GM19467 (cell line): ENCODE results near the gene RNF182.
"Not testable (repeated sequence)": the region's sequence is repeated elsewhere in the genome, so short reads cannot be mapped to it uniquely, and the experiment has no call there.

ENCODE experiments used
- ATAC-seq: cut with Tn5 transposase; IDR thresholded peaks from one replicate; pipeline ENCODE4 v1.9.1; 2021; ENCODE audit warnings: mild to moderate bottlenecking, moderate library complexity; ENCODE audit not compliant: unreplicated experiment

Gene RNF182

DNA sequence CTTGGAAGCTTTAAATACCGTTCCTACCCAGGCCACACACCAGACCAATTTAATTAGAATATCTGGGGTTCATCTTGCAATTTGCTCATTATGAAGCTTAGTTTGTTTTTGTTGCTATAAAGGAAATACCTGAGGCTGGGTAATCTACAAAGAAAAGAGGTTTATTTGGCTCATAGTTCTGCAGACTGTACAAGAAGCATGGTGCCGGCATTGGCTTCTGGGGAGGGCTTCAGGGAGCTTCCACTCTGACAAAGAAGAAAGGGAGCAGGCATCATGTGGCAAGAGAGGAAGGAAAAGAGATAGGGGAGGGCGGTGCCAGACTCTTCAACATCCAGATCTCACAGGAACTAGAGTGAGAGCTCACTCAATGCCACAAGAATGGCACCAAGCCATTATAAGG, 73.6 kb downstream of the RNF182 start:
- no peak for ATAC-seq

DNA sequence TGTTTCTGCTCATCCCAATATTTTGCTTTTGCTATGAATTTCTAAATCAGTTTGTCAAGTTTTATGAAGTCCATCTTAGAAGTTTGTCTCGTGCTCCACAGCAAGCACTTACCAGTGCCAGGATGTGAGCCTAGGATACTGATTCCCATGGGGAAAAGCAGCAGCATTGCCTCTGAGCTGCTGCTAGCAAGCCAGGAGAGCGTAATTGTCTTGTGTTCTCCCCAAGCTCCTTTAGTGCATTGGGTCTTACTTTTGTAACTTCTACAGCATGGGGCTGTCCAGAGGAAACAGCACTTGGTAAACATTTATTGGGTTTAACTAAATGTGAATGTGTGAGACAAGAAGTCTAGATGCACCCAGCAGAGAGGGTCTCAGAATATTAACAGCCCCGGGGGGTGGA, 76.1 kb downstream of the RNF182 start:
- no peak for ATAC-seq

DNA sequence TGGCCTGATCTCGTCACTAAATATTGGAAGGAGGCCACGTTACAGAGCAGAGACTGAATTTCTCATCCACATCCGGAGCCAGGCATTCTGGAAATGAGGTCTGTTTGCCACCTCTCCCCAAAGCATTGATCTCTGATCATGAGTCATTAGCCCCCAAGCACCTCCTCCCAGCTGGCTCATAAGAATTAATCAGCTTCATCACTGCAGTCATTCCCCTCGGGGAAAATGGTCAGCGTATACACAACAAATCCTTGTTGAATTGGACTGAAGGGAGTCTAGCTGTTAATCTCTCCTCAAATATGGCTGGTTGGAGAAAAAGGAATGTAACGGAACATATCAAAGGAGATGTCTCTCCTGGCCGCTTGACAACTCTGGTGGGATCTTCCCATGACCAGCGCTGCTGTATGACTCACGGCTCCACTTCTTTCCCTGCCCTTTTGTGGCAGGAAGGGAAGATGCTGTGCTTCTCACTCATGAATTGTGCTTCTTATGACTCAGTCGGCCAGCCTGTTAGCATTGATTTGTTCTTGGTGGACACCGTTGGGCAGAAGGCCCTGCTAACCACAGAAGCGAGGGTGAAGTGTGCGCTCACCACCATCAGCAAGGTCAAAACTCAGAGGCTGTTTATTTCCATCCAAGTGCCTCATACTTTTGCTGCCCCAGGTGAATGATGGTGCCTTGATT, 76.7 kb downstream of the RNF182 start:
- ATAC-seq, result no peak

DNA sequence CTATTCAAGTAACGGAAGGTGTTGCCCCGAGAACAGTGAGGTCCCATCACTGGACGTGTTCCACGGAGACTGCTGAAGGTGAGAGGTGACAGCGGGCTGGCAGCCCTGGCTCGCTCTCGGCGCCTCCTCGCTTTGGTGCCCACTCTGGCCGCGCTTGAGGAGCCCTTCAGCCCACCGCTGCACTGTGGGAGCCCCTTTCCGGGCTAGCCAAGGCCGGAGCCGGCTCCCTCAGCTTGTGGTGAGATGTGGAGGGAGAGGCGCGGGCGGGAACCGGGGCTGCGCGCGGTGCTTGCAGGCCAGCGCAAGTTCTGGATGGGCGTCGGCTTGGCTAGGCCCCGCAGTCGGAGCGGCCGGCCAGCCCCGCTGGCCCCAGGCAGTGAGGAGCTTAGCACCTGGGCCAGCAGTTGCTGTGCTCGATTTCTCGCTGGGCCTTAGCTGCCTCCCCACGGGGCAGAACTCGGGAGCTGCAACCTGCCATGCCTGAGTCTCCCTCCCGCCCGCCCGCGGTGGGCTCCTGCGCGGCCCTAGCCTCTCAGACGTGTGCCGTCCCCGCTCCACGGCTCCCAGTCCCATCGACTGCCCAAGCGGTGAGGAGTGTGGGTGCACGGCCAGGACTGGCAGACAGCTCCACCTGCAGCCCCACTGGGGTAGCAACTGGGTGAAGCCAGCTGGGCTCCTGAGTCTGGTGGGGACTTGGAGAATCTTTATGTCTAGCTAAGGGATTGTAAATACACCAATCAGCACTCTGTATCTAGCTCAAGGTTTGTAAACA, 77.6 kb downstream of the RNF182 start:
- no peak for ATAC-seq

DNA sequence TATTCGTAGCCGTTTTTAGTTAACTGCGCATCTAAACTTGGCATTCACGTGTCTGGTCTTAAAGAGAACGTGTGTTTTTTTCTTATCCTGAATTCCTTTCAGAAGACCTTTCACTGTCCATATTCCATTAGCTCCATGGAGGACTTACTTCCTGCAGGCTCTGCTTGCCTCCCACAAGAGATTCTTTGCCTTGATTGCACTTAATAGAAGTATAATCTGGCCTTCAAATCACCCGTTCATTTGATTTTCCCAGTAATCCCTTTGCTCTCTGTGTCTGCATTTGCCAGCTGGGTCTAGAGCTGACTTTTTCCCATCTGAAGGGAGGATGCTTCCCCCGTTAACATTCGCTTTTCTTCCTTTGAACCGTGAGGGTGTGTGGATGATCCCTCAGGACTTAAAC, 79.5 kb downstream of the RNF182 start:
- no peak for ATAC-seq

DNA sequence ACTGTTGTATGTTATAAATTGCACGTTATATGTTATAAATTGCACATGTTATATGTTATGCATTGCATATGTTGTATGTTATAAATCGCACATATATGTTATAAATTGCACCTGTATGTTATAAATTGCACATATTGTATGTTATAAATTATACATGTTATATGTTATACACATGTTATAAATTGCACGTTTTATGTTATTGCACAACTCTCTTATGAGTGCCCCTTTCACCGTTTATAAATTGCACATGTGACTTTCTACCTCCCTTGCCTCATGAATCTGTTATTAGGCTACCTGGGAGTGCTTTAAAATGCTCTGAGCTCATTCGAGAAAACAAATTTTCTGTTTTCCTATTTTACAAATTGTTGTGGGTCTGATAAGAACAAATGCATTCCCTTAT, 84.1 kb downstream of the RNF182 start:
- no peak for ATAC-seq

DNA sequence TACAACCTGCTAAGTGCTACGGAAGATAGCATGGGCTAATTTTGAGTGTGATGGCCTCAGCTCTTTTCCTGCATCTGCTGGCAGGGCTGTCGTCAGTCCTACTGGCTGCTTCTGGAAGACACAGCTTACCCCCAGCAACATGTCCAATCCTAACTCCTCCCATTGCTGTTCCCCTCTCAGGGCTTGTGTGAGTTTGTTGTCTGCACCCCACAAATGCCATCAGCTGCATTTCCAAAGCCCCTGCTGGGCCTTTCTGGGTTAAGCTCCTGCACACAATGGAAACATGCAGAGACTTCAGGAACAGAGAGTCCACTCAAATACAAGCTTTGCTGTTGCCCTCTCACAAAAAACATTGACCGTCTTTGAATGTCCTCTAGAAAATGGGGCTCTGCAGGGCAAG, 84.7 kb downstream of the RNF182 start:
- ATAC-seq, result no peak

DNA sequence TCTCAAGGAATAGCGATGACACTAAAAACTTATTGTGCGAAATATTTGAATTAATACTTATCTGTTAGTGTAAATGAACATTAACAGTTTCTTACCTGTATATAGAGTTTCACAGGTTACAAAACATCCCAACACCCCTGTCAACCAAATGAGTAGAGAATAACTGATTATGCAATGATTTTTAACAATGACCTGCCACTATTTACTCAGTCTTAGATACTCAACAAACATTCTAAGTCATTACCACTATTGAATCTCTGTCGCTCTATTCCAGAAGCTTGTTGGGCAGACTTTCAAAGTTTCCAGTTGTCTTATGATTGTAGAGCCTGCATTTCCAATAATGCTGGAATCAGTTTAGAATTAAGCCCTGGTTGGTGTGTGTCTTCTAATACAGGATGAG, 85.5 kb downstream of the RNF182 start:
- ATAC-seq, result no peak

DNA sequence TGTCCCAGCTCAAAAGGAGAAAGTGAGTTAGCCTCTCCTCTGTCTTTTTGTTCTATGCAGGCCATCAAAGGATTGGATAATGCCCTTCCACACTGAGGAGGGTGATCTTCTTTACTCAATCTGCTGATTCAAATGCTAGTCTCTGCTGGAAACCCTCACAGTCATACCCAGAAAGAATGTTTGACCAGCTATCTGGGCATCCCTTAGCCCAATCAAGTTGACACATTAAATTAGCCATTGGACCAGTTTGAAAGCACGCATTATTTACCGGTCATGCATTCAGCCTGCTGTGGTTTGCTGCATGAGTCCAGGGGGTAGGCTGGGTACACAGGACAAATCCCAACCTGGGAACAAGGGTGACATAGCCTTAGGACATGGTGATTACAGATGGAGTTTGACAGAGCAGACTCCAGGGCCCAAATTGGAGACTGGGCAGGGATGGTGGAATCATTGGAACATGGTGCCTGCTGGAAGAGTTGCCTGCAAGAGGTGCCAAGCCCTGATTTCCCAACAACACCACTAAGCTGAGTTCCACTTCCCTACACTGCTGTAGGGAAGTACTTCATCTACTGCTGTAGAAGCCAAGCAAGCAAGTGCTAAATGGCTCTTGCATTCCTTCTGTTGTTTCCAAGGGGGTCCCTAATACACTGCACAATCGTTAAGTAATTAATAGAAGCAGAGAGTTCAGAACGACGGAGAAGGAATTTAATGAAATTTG, 87.7 kb downstream of the RNF182 start:
- ATAC-seq, result no peak

DNA sequence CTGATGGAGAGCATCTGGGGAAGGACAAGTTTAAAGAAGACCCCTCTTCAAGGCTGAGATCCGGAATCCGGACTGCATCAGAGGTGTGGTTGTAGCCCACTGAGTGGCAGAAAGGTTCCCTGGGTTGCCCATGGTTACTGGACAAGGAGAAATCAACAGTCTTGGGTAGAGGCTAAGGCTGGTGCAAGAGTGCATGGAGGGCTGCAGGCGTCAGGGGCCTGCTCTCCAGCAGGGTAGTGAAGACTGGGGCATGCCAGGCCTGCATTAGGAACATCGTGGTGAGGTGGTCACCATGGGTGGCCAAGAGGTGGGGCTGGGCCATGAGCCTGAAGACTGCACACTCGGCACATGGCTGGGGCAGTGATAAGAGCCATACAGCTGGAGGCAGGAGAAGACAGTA, 91.2 kb downstream of the RNF182 start:
- ATAC-seq, result no peak

DNA sequence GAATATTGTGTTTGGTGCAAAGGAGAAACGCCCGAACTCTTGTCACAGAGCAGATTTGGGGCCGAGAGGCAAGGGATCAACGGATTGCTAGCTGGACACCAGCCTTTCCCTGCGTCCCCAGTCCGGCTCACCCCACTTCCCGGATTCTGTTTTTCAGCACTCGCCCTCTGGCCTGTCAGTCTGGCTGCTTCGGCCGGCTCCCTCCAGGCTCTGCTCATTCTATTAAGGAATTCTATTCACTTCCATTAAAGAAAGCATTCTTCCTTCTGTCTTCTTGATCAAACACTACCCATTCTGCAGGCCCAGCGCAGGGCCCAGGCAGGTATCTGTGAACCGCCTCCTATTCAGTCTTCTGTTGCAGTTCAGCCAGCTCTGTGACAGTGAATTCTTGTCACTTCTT, 91.7 kb downstream of the RNF182 start:
- no peak for ATAC-seq

DNA sequence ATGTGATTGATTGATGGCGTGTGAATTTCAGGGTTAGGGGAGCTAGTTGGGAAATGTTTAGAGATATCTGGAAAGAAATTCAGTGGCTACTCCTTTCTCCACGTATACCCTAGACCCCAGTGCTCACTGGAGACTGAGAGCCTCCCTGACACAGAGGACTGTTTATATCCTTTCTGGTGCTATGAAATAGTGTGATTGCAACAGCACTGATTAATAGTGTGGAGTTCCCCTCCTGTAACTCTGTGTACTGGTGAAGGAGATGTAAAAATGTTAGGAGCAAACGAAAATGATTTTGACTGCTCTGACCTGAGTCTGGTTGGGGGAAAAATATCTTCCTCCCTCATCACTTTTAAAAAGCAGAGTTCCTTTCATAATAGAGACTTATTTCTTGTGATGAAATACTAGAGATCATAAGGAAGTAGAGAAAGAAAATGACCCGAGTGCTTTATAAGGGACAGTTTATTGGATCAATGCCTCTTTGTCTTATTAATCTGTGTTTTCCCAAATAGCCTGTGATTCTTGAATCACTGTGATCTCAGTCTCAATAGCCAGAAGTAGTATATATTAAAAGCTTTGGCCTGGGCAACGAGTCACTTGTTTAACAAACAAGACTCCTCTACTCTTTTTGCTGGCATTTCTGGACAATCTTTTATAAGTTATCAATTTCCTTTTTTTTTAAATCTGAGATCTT, 92.3 kb downstream of the RNF182 start:
- ATAC-seq, result no peak

DNA sequence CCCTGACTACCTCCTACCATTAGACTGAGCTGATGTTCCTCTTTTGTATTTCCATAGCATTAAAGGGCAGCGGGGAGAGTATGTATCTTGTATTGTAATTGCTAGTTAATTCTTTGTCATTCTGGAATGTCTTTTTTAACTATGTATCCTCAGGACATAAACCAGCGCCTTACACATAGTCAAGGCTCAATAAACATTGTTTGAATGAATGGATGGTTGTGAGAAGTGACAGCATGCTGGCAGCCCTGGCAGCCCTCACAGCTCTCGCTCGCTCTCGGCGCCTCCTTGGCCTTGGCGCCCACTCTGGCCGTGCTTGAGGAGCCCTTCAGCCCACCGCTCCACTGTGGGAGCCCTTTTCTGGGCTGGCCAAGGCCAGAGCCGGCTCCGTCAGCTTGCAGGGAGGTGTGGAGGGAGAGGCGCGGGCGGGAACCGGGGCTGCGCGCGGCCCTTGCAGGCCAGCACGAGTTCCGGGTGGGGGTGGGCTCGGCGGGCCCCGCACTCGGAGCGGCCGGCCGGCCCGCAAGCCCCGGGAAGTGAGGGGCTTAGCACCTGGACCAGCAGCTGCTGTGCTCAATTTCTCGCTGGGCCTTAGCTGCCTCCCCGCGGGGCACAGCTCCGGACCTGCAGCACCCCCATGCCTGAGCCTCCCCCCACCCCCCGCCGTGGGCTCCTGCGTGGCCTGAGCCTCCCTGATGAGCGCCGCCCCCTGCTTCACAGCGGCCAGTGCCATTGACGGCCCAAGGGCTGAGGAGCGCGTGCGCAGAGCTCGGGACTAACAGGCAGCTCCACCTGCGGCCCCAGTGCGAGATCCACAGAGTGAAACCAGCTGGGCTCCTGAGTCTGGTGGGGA, 93.1 kb downstream of the RNF182 start:
- no peak for ATAC-seq

DNA sequence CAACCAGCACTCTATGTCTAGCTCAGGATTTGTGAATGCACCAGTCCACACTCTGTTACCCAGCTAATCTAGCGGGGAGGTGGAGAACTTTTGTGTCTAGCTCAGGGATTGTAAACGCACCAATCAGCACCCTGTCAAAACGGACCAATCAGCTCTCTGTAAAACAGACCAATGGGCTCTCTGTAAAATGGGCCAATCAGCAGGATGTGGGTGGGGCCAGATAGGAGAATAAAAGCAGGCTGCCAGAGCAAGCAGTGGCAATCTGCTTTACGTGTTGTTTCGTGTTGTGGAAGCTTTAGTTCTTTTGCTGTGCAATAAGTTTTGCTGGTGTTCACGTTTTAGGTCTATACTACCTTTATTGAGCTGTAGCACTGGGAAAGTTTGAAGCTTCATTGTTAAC, 93.8 kb downstream of the RNF182 start:
- ATAC-seq, result not testable (repeated sequence)

DNA sequence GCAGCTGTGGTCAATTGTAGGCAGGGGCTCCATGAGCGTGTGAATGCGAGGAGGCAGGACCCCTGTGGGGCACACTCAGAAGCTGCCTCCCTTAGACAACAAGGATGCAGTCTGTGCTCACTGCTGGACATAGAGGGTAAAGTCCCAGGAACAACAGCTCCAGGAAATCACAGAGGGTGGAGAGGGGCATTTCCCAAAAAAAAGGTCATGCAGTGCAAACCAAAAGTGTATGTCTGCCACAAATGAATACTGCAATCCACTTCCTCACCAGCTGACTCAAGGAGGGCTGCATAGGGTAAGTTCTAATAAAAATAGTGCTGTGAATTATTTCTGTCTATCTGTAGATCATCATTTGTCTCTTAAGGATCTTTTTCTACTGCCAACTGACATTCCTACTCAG, 95.8 kb downstream of the RNF182 start:
- no peak for ATAC-seq

DNA sequence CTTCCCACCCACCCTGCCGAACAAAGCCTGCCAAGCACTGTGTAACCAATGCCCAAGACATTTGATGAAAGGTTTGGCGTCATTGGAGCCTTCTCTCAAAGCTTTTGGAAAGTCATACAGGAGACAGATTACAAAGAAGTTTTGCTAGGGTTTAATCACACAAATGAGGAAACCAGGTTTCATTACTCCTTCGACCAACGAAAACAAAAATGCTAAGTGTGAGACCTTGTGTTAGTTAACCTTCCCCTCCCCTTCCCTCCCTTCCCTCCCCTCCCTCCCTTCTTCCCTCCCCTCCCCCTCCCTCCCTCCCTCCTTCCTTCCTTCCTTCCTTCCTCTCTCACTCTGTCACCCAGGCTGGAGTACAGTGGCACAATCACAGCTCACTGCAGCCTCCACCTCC, 96.7 kb downstream of the RNF182 start:
- ATAC-seq, result no peak

DNA sequence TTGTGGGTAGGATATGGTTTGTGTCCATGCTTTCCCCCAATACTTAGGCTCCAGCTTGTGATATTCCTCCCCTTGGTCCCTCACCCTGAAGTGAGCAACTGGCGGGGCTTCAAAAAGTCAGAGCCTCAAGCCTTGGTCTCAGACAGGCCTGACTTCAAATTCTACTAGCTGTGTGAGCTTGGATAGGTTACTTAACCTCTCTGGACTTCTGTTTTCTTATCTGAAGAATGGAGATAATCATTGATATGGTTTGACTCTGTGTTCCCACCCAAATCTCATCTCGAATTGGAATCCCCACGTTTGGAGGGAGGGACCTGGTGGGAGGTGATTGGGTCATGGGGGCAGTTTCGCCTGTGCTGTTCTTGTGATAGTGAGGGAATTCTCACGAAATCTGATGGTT, 97.9 kb downstream of the RNF182 start:
- ATAC-seq, result no peak

DNA sequence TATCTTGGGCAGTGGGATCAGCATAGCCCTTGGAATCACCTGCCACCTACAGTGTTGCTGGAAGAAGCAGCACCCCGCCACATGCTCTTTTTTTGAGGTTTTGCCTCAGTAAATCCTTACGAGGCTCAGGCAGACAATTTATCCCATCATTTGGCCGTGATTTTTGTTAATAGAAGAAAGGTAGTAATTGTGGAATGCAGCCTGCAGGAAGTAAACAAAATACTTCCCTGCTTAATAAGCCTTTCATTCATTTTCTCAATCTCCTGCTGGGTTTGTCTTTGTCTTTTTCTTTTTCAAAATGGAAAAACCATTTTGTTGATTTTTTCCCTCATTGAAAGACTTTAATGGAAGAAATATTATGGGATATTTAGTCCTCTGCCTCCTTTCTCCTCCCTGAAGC, 99.1 kb downstream of the RNF182 start:
- ATAC-seq, result no peak

DNA sequence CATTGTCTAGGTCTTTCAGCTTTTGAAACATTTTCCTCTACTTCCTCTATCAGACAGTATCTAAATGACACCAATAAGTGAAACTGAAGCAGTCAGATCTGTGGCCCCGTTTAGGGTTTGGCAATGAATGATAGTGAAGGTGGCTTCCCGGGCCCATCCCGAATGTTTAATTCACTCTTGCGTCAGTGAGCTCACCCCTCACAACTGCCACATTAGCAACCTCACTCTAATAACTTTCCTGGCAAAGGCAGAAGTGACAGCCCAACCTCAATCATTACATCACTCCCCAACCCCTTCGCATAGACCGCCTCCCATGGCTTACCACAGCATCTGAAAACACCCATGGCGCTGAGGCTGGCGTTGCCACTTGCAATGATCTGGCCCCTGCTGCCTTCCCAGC, 100.4 kb downstream of the RNF182 start:
- ATAC-seq, result no peak

DNA sequence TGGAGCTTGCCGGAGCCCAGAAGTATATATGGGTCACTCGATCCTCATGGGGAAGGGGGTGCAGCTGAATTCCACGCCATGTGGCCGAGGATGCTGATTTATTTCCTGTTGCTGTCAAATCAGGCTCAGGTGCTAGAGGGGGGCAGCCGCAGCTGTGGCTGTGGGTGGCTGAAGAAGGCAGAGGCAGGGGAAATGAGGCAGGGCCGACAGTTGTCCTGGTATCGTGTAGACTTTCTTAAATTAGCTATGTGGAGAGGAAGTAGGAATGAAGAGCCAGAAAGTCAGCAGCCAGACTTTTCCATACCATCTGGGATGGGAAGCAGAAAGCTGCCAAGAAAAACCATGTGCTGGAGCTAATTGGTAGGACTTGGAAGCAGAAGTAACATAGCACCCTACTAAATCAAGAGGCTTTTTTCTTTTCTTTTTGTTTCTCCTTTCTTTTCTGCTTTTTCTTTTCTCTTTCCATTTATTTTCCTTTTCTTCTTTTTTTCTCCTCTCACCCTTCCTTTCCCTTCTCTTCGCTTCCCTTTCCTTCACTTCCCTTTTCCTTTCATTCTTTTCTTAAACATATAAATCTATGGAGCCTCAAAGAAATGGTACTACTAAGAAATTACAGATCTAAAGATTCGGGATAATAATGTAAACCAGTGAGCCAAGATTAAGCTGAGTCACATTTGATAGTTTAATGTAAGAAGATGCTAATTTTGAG, 102.2 kb downstream of the RNF182 start:
- ATAC-seq, result no peak
